Measurements from ENCODE around the gene SERPINC1.
"Not testable (repeated sequence)": the region's sequence is repeated elsewhere in the genome, so short reads cannot be mapped to it uniquely, and the experiment has no call there.

Gene SERPINC1

GRCh38 chr1:173889885-173890284, 27.2 kb downstream of the SERPINC1 start:
- no peak for DNase-seq (ENCODE audit: low spot score)

GRCh38 chr1:173888749-173889148, 28.4 kb downstream of the SERPINC1 start:
- DNase-seq (ENCODE audit: low spot score), result no peak

GRCh38 chr1:173887627-173888026, 29.5 kb downstream of the SERPINC1 start:
- DNase-seq (ENCODE audit: low spot score), result no peak

DNA sequence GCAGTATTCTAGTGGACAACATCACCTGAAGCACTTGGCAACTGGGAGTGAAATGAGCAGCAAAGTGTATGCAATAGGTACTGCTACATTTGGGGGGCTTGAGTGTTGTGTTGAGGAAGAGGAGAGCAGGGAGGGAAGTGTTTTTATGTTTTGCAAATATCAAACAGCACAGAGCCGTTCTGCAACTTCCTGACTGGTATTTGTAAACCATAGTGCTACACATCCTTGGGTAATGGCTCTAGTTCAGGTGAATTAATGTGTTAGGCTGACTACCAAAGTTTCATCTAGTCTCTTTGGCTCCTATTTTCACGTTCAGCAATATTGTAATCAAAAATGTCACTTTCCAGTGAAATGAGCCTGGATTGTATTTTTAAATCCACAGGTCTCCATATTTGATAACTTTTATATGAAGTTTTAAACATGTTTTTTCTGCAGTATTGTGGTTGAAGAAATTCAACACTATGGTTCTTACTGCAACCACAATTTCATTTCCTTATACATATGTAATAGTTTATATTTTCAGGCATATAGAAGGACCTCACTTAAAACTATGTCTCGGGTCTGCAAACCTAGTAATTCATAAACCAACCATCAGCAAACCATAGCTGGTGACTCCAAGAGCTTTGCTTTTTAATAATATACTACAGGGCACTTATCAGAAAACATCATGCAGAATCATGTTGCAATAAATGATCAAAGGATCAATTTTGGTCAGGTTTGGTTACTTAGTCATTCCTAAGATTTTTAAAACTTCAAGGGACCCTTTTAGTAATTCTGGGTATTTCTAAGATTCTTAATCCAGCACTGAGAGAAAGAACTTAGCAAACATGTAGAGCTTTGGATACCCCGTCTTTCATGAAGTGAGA, 30.1 kb downstream of the SERPINC1 start:
- no peak for DNase-seq (ENCODE audit: low spot score)

DNA sequence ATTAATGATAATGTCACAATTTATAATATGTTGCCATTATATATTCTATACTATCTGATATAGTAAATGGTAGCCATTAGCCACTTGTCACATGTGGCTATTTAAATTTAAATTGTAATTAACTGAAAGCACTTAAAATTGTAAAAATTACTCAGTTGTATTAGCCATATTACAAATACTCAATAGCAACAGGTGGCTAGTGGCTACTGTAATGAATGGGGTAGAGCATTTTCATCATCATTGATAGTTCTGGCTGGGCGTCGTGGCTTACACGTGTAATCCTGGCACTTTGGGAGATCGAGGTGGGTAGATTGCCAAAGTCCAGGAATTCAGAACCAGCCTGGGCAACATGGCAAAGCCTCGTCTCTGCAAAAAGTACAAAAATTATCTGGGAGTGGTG, 32.4 kb downstream of the SERPINC1 start:
- DNase-seq (ENCODE audit: low spot score), result no peak

GRCh38 chr1:173881117-173881516, 36.0 kb downstream of the SERPINC1 start:
- not testable (repeated sequence) for DNase-seq (ENCODE audit: low spot score)

- no peak for DNase-seq (ENCODE audit: low spot score)
These were observed 38.9 kb downstream of the SERPINC1 start for GRCh38 chr1:173878251-173878650.

- DNase-seq (ENCODE audit: low spot score), result no peak
These were observed 40.4 kb downstream of the SERPINC1 start for GRCh38 chr1:173876732-173877131.

- no peak for DNase-seq (ENCODE audit: low spot score)
These were observed 45.6 kb downstream of the SERPINC1 start for GRCh38 chr1:173871500-173871899.

- DNase-seq (ENCODE audit: low spot score), result no peak
These were observed 46.0 kb downstream of the SERPINC1 start for GRCh38 chr1:173871091-173871490.

DNA sequence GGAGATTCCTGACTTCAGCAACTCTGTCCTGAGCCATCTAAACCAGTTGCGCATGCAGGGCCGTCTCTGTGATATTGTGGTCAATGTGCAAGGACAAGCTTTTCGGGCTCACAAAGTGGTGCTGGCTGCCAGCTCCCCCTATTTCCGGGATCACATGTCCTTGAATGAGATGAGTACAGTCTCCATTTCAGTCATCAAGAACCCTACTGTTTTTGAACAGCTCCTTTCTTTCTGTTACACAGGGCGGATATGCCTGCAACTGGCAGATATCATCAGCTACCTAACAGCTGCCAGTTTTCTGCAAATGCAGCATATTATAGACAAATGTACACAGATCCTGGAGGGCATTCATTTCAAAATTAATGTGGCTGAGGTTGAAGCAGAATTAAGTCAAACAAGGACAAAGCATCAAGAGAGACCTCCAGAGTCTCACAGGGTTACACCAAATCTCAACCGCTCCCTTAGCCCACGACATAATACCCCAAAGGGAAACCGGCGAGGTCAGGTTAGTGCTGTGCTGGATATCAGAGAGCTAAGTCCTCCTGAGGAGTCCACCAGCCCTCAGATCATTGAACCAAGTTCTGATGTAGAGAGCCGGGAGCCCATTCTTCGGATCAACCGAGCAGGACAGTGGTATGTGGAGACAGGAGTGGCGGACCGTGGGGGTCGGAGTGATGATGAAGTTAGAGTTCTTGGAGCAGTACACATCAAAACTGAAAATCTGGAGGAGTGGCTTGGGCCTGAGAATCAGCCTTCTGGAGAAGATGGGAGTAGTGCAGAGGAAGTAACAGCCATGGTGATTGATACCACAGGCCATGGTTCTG, 46.7 kb downstream of the SERPINC1 start:
- peak; percentile 38 for DNase-seq (ENCODE audit: low spot score)

- DNase-seq (ENCODE audit: low spot score), result no peak
These were observed 48.1 kb downstream of the SERPINC1 start for GRCh38 chr1:173869021-173869359.

DNA sequence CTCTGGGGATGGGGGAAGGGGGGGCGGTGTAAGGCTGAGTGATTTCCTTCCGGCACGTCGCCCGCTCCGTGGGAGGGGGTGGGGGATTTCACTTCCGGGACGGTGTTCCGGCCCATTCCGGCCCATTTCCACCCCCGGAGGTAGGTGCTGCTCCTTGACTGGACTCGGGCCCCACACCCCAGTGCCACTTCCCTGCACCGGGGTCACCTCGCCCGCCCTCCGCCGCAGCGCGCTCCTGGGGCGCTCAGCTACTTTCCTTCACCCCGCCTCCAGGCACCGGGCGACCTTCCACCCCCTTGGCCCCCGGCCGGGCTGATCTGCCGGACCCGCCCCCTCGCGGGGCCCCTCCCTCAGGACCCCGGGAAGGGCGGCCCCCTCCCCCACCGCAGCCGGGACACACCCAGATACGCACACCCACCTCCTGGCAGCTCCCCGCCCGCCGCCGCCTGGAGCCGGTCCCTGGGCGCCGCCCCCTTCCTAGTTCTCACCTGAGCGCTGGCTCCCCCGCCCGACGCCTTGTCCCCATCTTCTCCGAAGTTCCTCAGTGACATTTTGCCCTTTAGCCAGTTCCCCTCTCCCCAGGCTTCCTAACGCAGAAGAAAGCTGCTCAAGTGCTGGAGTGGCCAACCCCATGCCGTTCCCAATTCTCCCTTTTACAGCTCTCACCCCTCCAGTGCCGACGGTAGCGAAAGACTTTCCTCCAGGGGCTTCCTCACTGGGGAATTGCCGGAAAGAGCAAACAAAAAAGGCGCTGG, 48.7 kb downstream of the SERPINC1 start, which contains the start of gene ZBTB37:
ZBTB37 (plus strand) TSS at position 115 of the 755 bp plus-strand sequence. CDS start 1,846 bp downstream, outside the sequence.
- peak; percentile 95 for DNase-seq (ENCODE audit: low spot score)

GRCh38 chr1:173867753-173868265, 49.3 kb downstream of the SERPINC1 start, which contains the start of gene GAS5:
Gene GAS5, minus strand, starts transcription at chr1:173867989.
- DNase-seq (ENCODE audit: low spot score), result peak; percentile 100

DNA sequence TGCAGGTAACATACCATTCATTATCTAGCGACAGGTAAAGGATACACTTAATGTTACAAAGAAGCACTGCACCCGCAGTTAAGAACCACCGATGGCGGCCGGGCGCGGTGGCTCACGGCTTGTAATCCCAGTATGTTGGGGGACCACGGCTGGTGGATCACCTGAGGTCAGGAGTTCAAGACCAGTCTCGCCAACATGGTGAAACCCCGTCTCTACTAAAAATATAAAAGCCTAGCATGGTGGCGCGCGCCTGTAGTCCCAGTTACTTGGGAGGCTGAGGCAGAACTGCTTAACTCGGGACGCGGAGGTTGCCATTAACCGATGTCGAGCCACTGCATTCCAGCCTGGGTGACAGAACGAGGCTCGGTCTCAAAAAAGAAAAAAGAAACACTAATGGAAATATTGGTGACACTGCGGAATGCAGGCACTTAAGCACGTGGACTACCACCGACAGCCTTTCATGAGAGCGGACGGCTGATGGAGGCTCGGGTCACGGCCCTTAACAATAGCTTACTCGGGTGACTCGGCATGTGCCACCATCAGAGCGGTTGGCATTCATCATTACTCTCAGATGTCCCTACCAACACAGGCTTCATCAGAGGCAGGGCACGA, 49.9 kb downstream of the SERPINC1 start:
- DNase-seq (ENCODE audit: low spot score), result no peak

DNA sequence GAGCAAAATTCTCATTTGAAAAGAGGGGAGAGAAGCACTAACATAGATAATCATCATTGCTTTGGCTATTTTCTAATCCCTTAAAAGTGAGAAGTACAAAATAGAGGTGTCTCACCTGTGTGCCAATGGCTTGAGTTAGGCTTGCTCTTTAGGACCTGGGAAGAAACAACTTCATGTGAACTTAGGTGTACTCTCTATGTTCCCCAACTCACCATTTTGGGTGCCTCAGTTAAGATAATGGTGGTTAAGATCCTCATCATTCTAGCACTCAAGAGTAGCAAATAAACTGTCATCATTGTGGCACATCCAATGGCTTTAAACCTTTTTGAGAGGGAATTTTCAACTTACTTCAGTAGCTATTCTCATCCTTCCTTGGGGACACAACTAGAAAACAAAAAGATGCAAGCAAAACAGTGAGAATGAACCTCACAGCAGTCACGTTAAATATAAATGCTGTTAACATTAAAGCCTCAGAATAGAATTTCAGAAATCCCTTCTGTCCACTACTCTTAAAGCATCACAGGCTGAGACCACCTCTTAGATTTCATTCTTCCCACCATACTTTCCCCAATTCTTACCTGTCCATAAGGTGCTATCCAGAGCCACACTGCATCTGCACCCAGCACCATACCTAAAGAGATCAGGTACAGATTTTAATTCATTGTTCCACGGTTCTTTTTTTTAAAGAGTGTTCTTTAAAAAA, 50.6 kb downstream of the SERPINC1 start:
- DNase-seq (ENCODE audit: low spot score), result no peak

DNA sequence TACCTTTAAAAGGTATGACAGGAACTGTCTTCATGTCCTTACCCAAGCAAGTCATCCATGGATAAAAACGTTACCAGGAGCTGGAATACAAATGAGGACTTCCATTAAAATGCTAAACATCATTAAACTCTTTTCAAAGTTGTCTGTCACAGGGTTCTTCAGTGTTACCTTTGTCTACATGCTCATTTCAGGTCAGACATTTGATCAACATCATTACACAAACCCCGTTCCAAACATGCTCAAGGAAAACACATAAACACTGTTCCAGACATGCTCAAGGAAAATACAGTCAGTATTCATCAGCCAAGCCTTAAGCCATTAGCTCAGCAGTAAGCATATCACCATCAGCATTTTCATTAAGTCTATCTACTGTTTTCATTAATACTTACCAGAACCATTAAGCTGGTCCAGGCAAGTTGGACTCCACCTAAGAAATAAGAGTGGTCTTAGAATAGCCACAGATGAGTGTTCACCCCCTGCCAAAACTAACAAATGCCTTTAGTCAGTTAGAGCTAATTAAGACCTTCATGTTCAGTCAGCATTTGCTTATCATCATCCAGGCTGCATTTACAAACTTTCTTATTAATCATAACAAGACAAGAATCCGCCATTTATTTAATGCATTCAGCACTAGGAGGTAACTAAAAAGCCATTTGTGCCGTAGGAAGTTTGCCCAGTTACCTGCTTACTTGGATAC, 51.5 kb downstream of the SERPINC1 start:
- no peak for DNase-seq (ENCODE audit: low spot score)

DNA sequence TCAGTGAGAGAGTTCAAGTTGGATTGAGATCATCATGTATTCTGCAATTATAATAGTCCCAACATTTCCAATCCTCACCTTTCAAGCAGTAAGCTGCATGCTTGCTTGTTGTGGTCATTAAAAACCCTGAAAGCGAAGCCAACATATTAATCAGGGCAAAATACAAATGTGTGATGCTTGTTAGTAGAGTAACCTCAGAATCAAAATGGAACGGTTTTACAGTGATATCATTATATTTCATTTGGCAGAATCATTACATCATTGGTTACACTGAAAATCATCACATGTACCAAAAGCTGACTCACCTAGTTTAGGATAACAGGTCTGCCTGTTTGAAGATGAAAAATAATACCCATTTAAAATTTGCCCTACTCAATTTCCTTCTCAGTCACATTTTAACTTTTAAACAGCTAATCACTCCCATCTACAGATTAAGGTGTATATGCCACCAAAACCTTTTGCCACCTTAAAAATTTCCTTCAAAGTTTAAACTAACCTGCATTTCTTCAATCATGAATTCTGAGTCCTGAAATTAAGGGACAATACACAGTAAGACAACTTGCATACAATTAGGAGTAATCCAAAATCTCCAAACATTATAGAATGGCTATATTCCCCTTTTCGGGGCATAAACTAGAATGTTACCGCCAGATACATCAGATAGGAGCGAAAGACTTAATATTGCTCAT, 52.8 kb downstream of the SERPINC1 start:
- no peak for DNase-seq (ENCODE audit: low spot score)
